Measurements from ENCODE around the gene ARHGEF38.
"Not testable (repeated sequence)": the region's sequence is repeated elsewhere in the genome, so short reads cannot be mapped to it uniquely, and the experiment has no call there.

ARHGEF38 gene

DNA sequence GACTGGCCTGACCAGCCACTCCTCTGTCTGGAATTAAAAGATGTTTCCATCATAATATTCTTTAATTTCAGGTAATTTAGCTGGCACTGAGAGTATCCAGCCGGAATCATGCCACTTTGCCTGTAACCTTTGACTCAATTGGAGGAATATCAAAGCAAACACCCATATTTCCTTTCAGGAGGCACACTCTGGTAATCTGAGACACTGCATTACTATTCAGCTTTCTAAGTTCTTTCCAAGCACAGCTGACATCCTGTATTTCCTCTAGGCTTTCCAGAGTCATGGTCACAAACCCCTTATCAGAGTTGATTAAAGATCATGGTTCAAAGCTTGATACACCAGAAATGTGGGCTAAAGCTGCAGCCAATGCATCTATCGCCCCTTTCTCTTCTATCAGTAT is 126.8 kb downstream of the ARHGEF38 start:
- TF ChIP-seq, protein P1, sequence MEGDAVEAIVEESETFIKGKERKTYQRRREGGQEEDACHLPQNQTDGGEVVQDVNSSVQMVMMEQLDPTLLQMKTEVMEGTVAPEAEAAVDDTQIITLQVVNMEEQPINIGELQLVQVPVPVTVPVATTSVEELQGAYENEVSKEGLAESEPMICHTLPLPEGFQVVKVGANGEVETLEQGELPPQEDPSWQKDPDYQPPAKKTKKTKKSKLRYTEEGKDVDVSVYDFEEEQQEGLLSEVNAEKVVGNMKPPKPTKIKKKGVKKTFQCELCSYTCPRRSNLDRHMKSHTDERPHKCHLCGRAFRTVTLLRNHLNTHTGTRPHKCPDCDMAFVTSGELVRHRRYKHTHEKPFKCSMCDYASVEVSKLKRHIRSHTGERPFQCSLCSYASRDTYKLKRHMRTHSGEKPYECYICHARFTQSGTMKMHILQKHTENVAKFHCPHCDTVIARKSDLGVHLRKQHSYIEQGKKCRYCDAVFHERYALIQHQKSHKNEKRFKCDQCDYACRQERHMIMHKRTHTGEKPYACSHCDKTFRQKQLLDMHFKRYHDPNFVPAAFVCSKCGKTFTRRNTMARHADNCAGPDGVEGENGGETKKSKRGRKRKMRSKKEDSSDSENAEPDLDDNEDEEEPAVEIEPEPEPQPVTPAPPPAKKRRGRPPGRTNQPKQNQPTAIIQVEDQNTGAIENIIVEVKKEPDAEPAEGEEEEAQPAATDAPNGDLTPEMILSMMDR (IDR thresholded peaks at IDR 0.05; ENCODE audit: extremely low read depth, insufficient read depth, missing control alignments) = no peak
- no peak for DNase-seq (ENCODE audit: low spot score)
- in situ Hi-C loops (cut with MboI; ENCODE audit: low pct_unique_long_range_greater_than_20kb, low sequenced_read_pairs, unreplicated experiment) = no loop called here

GRCh38 chr4:105683038-105683437 is 130.6 kb downstream of the ARHGEF38 start:
- TF ChIP-seq, protein P1 (IDR thresholded peaks at IDR 0.05; ENCODE audit: extremely low read depth, insufficient read depth, missing control alignments) = no peak
- DNase-seq (ENCODE audit: low spot score) = no peak
- in situ Hi-C loops (cut with MboI; ENCODE audit: low pct_unique_long_range_greater_than_20kb, low sequenced_read_pairs, unreplicated experiment) = no loop called here

DNA sequence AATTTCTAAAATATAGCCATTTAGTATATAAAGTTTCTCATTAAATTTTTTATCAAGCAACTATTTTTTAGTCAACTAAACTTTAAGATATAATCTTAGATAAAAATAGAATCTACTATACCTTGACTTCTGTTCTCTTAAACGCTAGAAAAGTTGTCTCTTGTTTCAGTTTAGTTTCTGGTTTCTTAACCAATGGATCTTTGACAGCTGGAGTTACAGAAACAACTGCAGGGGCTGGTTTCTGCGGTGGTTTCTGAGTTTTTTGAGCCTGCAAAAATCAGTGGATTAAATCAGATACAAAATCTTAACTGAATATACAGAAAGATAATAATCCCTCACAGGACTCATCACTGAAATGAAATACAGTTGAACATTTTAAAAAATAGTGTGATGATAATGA is 134.2 kb downstream of the ARHGEF38 start:
- in situ Hi-C loops (cut with MboI; ENCODE audit: low pct_unique_long_range_greater_than_20kb, low sequenced_read_pairs, unreplicated experiment) = no loop called here
- no peak for DNase-seq (ENCODE audit: low spot score)
- TF ChIP-seq, protein P1 (IDR thresholded peaks at IDR 0.05; ENCODE audit: extremely low read depth, insufficient read depth, missing control alignments) = no peak

GRCh38 chr4:105694812-105695211 is 142.4 kb downstream of the ARHGEF38 start:
- in situ Hi-C loops (cut with MboI; ENCODE audit: low pct_unique_long_range_greater_than_20kb, low sequenced_read_pairs, unreplicated experiment) = not testable (repeated sequence)

DNA sequence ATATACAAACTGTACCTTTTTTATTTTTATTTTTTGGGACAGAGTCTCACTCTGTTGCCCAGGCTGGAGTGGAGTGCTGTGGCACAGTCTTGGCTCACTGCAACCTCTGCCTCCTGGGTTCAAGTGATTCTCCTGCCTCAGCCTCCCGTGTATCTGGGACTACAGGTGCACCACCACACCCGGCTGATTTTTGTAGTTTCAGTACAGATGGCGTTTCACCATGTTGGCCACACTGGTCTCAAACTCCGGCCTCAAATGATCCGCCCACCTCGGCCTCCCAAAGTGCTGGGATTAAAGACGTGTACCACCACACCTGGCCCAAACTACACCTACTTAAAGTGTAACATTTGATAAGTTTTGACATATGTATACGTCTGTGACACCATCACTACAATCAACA is 143.4 kb downstream of the ARHGEF38 start:
- DNase-seq (ENCODE audit: low spot score); in situ Hi-C loops (cut with MboI; ENCODE audit: low pct_unique_long_range_greater_than_20kb, low sequenced_read_pairs, unreplicated experiment): not testable (repeated sequence)

More at GRCh38 chr4:105694812-105695211, 142.4 kb downstream of the ARHGEF38 start:
- not testable (repeated sequence) for DNase-seq (ENCODE audit: low spot score)

DNA sequence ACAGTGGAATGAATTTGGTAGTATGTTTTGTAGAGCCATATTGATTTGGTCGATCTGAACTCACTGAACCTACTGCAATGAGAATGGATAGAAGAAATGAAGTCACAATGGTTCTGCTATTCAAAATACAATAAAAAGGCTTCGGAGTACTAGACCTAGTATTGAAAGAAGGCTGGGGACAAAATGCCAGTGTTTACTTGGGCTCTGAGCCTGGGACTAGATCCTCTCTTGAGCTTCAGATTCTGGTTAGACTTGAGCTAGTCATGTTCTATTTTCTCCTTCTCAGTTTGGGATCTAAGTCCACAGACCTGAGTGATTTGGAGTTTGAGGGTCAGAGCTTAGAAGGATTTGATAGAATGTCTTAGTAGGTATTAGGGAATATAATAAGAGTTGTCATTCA is 146.2 kb downstream of the ARHGEF38 start:
- DNase-seq (ENCODE audit: low spot score) = no peak
- TF ChIP-seq, protein P1 (IDR thresholded peaks at IDR 0.05; ENCODE audit: extremely low read depth, insufficient read depth, missing control alignments) = no peak
- in situ Hi-C loops (cut with MboI; ENCODE audit: low pct_unique_long_range_greater_than_20kb, low sequenced_read_pairs, unreplicated experiment) = no loop called here

- in situ Hi-C loops (cut with MboI; ENCODE audit: low pct_unique_long_range_greater_than_20kb, low sequenced_read_pairs, unreplicated experiment) = no loop called here
- TF ChIP-seq, protein P1 (IDR thresholded peaks at IDR 0.05; ENCODE audit: extremely low read depth, insufficient read depth, missing control alignments) = no peak
- DNase-seq (ENCODE audit: low spot score) = no peak
Observed at GRCh38 chr4:105707782-105708180, 155.4 kb downstream of the ARHGEF38 start.

All from GM13977 (cell line).